NB4 (cell line): Measurements from ENCODE around the gene PHETA1.

ENCODE experiments used
- DNase-seq: peaks from one replicate; pipeline ENCODE4 v3.0.0; 2010; ENCODE audit warnings: low read depth
- H3K4me3 ChIP-seq: one replicate; pipeline ENCODE4 v1.5.1; 2011; ENCODE audit warnings: mild to moderate bottlenecking, low read depth, low read length, moderate library complexity
- CTCF ChIP-seq: IDR thresholded peaks from one replicate; pipeline ENCODE4 v1.5.1; 2012; ENCODE audit warnings: low read depth, low read length
- MAX ChIP-seq: IDR thresholded peaks from 2 replicates; pipeline ENCODE4 v1.6.1; 2011; ENCODE audit warnings: low read depth, low read length
- MYC ChIP-seq: IDR thresholded peaks from 2 replicates; pipeline ENCODE4 v1.6.1; 2011; ENCODE audit warnings: low read depth, low read length
- POLR2A ChIP-seq: IDR thresholded peaks from 2 replicates; pipeline ENCODE4 v1.6.1; 2011; ENCODE audit warnings: mild to moderate bottlenecking; ENCODE audit not compliant: insufficient read length; ENCODE audit errors: extremely low read depth

The PHETA1 gene

GRCh38 chr12:111362687-111363475 lies 6.0 kb downstream of the PHETA1 start:
- DNase-seq, result no peak
- no peak overlapping the region for H3K4me3 ChIP-seq
- no peak for TF ChIP-seq CTCF
- no peak for TF ChIP-seq MAX
- no peak for TF ChIP-seq POLR2A
- TF ChIP-seq MYC, result no peak

- peak; percentile 37 for DNase-seq
- H3K4me3 ChIP-seq, result no peak overlapping the region
- no peak for TF ChIP-seq MAX
- no peak for TF ChIP-seq CTCF
- TF ChIP-seq POLR2A, result no peak
- TF ChIP-seq MYC, result no peak
Measured at GRCh38 chr12:111361717-111362576, 6.9 kb downstream of the PHETA1 start.

GRCh38 chr12:111361073-111361716 lies 7.7 kb downstream of the PHETA1 start:
- TF ChIP-seq MAX, result no peak
- no peak for TF ChIP-seq MYC
- no peak for TF ChIP-seq CTCF
- TF ChIP-seq POLR2A, result no peak
- DNase-seq, result no peak
- H3K4me3 ChIP-seq, result no peak overlapping the region

GRCh38 chr12:111360325-111360930 lies 8.5 kb downstream of the PHETA1 start:
- H3K4me3 ChIP-seq, result no peak overlapping the region

More at GRCh38 chr12:111360325-111360930, 8.5 kb downstream of the PHETA1 start:
- TF ChIP-seq CTCF (no peak), MYC (no peak), POLR2A (no peak), MAX (no peak)
- no peak for DNase-seq
